Panc1 (cell line): ENCODE results near the gene INSIG2. TPM values are rescaled to one million over a fixed set of nuclear protein-coding genes. Genes with fewer than 3 reads are reported as not detected.

Experiments used
- ATAC-seq: fragments of 200-7000 bp; cut with Tn5 transposase; 2 replicates; pipeline ENCODE4 v1.9.1; 2020; ENCODE audit warnings: mild to moderate bottlenecking, moderate library complexity
- BruUV-seq: library from RNA; stranded (reverse); fragments of 400-500 nt; replicated peaks from 2 replicates; lab custom pipeline; 2021; lab: Mats Ljungman, UMichigan
- CTCF ChIA-PET: fragments of 300-600 bp; sonication (Branson Sonifier 250); formaldehyde crosslinking; loops from one replicate; lab custom pipeline; 2022; ENCODE audit warnings: antibody characterized with exemption; lab: Charles Lee
- POLR2A ChIA-PET: fragments of 300-600 bp; sonication (Branson Sonifier 250); formaldehyde crosslinking; loops from one replicate; lab custom pipeline; 2022; ENCODE audit warnings: antibody characterized with exemption; lab: Charles Lee
- DNase-seq: peaks from one replicate; pipeline ENCODE4 v3.0.0-alpha.2; 2010; ENCODE audit warnings: low read depth, low spot score
- H3K27ac ChIP-seq: 2 replicates; pipeline ENCODE4 v1.5.1; 2011; ENCODE audit warnings: mild to moderate bottlenecking, low read length, inconsistent platforms
- H3K27me3 ChIP-seq: fragments of 200-500 bp; sonication (Bioruptor generic); 2 replicates; pipeline ENCODE4 v1.6.0; 2014; ENCODE audit warnings: low read length, inconsistent platforms; ENCODE audit not compliant: control insufficient read depth, insufficient read depth
- H3K36me3 ChIP-seq: fragments of 200-500 bp; sonication (Bioruptor generic); 2 replicates; pipeline ENCODE4 v1.5.1; 2014; ENCODE audit warnings: inconsistent platforms, mild to moderate bottlenecking, low read length, moderate library complexity; ENCODE audit not compliant: control insufficient read depth, insufficient read depth
- H3K4me1 ChIP-seq: 2 replicates; pipeline ENCODE4 v1.5.1; 2011; ENCODE audit warnings: inconsistent platforms, mild to moderate bottlenecking, low read length, moderate library complexity; ENCODE audit not compliant: control insufficient read depth, insufficient read depth
- H3K4me3 ChIP-seq, 2 experiments: 2 replicates each; pipeline ENCODE4 v1.5.1; 2011 to 2012; ENCODE audit warnings: low read depth in 2 of 2, low read length in 2 of 2, mild to moderate bottlenecking in 2 of 2, inconsistent platforms in 1 of 2, moderate library complexity in 1 of 2
- H3K9me3 ChIP-seq: fragments of 200-500 bp; sonication (Bioruptor generic); 2 replicates; pipeline ENCODE4 v1.5.1; 2014; ENCODE audit warnings: low read depth, mild to moderate bottlenecking, inconsistent platforms, low read length, moderate library complexity; ENCODE audit not compliant: control insufficient read depth, insufficient read depth
- CTCF ChIP-seq: fragments of 450-650 bp; IDR thresholded peaks from 2 replicates; pipeline ENCODE4 v1.5.1; 2017; ENCODE audit warnings: mild to moderate bottlenecking
- POLR2AphosphoS5 ChIP-seq: IDR thresholded peaks from 2 replicates; pipeline ENCODE4 v1.6.1; 2012; ENCODE audit warnings: mild to moderate bottlenecking, low read depth, low read length, moderate library complexity
- REST ChIP-seq, 2 experiments: IDR thresholded peaks; 2 replicates each; pipeline ENCODE4 v1.6.1; 2011 to 2012; ENCODE audit warnings: low read depth in 2 of 2, control low read depth in 1 of 2, low read length in 1 of 2, mild to moderate bottlenecking in 1 of 2, moderate library complexity in 1 of 2; ENCODE audit not compliant: insufficient read depth in 1 of 2
- SIN3A ChIP-seq: IDR thresholded peaks from 2 replicates; pipeline ENCODE4 v1.6.1; 2012; ENCODE audit warnings: low read depth, mild to moderate bottlenecking, low read length, moderate library complexity, borderline replicate concordance; ENCODE audit not compliant: insufficient read depth
- TCF7L2 ChIP-seq: IDR thresholded peaks from 2 replicates; pipeline ENCODE4 v1.6.1; 2011; ENCODE audit warnings: mild to moderate bottlenecking, low read depth, low read length, inconsistent platforms
- in situ Hi-C: cut with HindIII; loops from 2 replicates; pipeline ENCODE4 v1.10.0; 2016; ENCODE audit warnings: low sequenced_read_pairs, low pct_unique_long_range_greater_than_20kb
- intact Hi-C: fragments of 100-400 bp; cut with micrococcal nuclease; formaldehyde crosslinking; loops from one replicate; pipeline ENCODE4 v1.10.0; 2022; ENCODE audit not compliant: unreplicated experiment
- total RNA-seq: library from RNA; stranded (reverse); gene quantifications from one replicate; pipeline ENCODE4 v1.2.1, GENCODE V29; 2021; ENCODE audit not compliant: unreplicated experiment

Gene INSIG2
- total RNA-seq, 1 experiment from 2014 or later, result 9.9 TPM

- Histone ChIP-seq H3K27me3 (peaks cover 5% of the 10 kb centered on the region), H3K9me3 (no peaks in the 10 kb centered on the region), H3K36me3 (no peaks in the 10 kb centered on the region), H3K4me3 (no peak overlapping the region), H3K4me1 (no peaks in the 10 kb centered on the region), H3K27ac (no peak overlapping the region)
- no TSS peak for BruUV-seq
- no peak for ATAC-seq
- in situ Hi-C loops, result no loop called here
- POLR2A ChIA-PET, result interaction anchor here (0.6 kb wide), 1 partner anchor 40 kb away, joined by 4 read pairs; no protein-coding TSS in a partner anchor
- DNase-seq, result no peak
- intact Hi-C loops, result no loop called here
- TF ChIP-seq SIN3A (no peak), TCF7L2 (no peak), REST (IDR thresholded peaks at IDR 0.05; ENCODE audit: insufficient read depth in 1 of 2, low read depth in 2 of 2, low read length in 1 of 2) (no peak), POLR2AphosphoS5 (no peak), CTCF (no peak)
- CTCF ChIA-PET, result no interaction called here
These were observed 29.3 kb upstream of the INSIG2 start for GRCh38 chr2:118058951-118059350.

- peaks cover 2% of the 10 kb centered on the region for H3K27me3 ChIP-seq
- ChIA-PET CTCF (interaction anchor here (0.6 to 1.0 kb wide), 2 partner anchors 13 to 27 kb away, joined by 3 to 4 read pairs; no protein-coding TSS in a partner anchor), POLR2A (no interaction called here)
- no peak overlapping the region for H3K4me3 ChIP-seq
- H3K36me3 ChIP-seq, result no peaks in the 10 kb centered on the region
- DNase-seq (no peak), ATAC-seq (no peak)
- no peak overlapping the region for H3K27ac ChIP-seq
- in situ Hi-C loops (no loop called here), intact Hi-C loops (no loop called here)
- H3K4me1 ChIP-seq, result no peaks in the 10 kb centered on the region
- no peak for TF ChIP-seq TCF7L2
- no peak for TF ChIP-seq POLR2AphosphoS5
- TF ChIP-seq SIN3A, result no peak
- no peak for TF ChIP-seq CTCF
- TF ChIP-seq REST (IDR thresholded peaks at IDR 0.05; ENCODE audit: insufficient read depth in 1 of 2, low read depth in 2 of 2, low read length in 1 of 2), result no peak
- H3K9me3 ChIP-seq, result no peaks in the 10 kb centered on the region
- no TSS peak for BruUV-seq
These were observed 28.3 kb upstream of the INSIG2 start for GRCh38 chr2:118059919-118060478.
